GM13976 (cell line): ENCODE data around the gene RUFY3.

Source experiments
- DNase-seq: peaks from one replicate; pipeline ENCODE4 v3.0.0; 2012; ENCODE audit warnings: low spot score
- CTCF ChIP-seq: IDR thresholded peaks from 2 replicates; pipeline ENCODE4 v1.5.1; 2012; ENCODE audit warnings: borderline replicate concordance, mild to moderate bottlenecking; ENCODE audit not compliant: insufficient read depth; ENCODE audit errors: extremely low read depth, missing control alignments, control extremely low read depth
- in situ Hi-C: fragments of 300-500 bp; cut with MboI; formaldehyde crosslinking; loops from one replicate; pipeline ENCODE4 v1.12.0; 2022; ENCODE audit warnings: low sequenced_read_pairs, mixed read lengths, inconsistent platforms; ENCODE audit not compliant: unreplicated experiment

The RUFY3 gene

GRCh38 chr4:70749313-70749712 lies 27.5 kb downstream of the RUFY3 start:
- no peak for TF ChIP-seq CTCF
- in situ Hi-C loops, result no loop called here

GRCh38 chr4:70752236-70752635 lies 30.5 kb downstream of the RUFY3 start:
- no peak for DNase-seq
- no peak for TF ChIP-seq CTCF
- in situ Hi-C loops, result no loop called here

More at GRCh38 chr4:70749313-70749712, 27.5 kb downstream of the RUFY3 start:
- DNase-seq, result no peak

GRCh38 chr4:70753630-70754029 lies 31.9 kb downstream of the RUFY3 start:
- in situ Hi-C loops, result no loop called here
- DNase-seq, result no peak
- TF ChIP-seq CTCF, result no peak

GRCh38 chr4:70754470-70754869 lies 32.7 kb downstream of the RUFY3 start:
- in situ Hi-C loops, result no loop called here
- no peak for TF ChIP-seq CTCF
- peak; percentile 41 for DNase-seq

- no peak for TF ChIP-seq CTCF
- in situ Hi-C loops, result no loop called here
- no peak for DNase-seq
Observed at GRCh38 chr4:70754990-70755688, 33.4 kb downstream of the RUFY3 start.

GRCh38 chr4:70759126-70759525 lies 37.4 kb downstream of the RUFY3 start:
- DNase-seq, result no peak
- no peak for TF ChIP-seq CTCF
- in situ Hi-C loops, result no loop called here
